ENCODE data around the gene TDRD3.

Gene TDRD3

DNA sequence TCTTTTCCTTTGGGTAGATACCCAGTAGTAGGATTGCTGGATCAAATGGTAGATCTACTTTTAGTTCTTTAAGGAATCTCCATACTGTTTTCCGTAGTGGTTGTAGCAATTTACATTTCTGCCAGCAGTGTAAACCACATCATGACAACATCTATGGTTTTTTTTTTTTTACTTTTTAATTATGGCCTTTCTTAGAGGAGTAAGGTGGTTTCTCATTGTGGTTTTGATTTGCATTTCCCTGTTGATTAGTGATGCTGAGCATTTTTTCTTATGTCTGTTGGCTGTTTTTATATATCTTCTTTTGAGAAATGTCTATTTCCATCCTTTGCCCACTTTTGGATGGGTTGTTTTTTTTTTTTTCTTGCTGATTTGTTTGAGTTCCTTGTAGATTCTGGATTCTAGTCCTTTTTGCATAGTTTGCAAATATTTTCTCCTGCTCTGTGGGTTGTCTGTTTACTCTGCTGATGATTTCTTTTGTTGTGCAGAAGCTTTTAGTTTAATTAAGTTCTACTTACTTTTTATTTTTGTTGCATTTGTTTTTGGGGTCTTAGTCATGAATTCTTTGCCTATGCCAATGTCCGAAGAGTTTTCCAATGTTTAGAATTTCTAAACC lies 38.8 kb downstream of the TDRD3 start:
- DNase-seq = no peak
- intact Hi-C loops (cut with DNase I) = no loop called here

DNA sequence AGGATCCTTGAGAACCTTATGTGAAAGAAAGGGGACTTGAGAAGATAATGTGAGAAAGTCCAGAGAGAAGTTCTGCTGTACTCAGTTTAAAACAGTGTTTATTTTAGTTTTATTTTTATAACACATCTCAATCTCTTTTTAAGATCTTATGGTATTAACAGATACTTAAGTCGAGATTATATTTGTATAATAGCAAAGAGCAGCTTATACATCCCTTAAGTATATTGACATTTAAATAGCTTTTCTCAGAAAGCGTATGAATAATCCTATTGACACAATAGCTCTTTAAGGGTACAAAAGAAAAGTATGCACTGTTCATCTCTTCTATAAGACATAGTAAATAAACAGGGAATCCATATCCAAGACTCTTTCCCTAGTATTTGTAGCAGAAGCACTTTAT lies 42.2 kb downstream of the TDRD3 start:
- no peak for DNase-seq
- intact Hi-C loops (cut with DNase I) = no loop called here

DNA sequence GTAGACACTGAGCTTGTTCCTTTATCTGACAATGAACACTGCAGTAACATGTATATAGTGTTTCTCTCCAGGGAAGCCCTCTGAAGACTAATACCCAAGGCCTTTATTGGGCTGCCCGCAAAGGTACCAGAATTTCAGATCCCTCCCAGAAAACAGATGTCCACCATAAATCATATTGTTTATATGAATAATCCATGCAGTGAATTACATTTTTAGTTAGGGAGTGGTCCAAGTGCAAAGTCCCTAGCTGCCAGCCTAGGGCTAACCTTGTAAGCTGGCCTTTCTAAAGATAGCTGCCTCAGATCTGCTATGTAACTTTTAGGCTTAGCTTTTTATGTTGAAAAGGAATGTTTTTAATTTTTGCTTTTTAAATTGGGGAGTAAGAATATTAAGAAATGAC lies 44.7 kb downstream of the TDRD3 start:
- no peak for DNase-seq
- intact Hi-C loops (cut with DNase I) = no loop called here

DNA sequence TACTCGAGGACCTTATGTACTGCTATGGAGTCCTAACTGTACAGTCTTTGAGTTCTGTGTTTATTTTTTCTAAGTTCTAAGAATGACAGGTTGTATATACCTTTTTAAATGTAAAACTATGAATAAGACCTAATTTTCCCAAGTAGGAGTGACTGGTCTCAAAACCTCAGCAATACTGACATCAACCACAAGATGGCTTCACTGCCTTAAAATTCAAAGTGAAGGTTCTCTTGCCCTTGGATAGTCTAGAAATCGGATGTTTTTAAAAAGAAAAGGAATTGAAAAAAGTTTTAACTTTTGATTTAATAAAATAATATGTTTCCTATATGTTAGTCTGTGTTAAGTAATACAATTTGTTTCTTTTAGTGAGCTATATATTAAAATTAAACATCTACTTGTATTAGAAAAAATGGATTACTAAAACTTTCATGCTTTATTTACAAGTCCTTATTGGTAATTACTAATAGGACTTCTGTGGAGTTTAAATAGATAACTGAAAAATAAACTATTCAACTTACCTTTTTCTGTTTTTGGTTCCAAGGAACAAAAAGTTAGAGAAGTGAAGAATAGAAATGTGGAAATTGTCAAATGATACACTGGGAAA lies 52.0 kb downstream of the TDRD3 start:
- peak in 1 of 10 donors; percentile 14 for DNase-seq
- intact Hi-C loops (cut with DNase I) = loop anchor here (5.0 kb wide), 2 partner anchors 168 to 1503 kb away; no protein-coding TSS in a partner anchor

DNA sequence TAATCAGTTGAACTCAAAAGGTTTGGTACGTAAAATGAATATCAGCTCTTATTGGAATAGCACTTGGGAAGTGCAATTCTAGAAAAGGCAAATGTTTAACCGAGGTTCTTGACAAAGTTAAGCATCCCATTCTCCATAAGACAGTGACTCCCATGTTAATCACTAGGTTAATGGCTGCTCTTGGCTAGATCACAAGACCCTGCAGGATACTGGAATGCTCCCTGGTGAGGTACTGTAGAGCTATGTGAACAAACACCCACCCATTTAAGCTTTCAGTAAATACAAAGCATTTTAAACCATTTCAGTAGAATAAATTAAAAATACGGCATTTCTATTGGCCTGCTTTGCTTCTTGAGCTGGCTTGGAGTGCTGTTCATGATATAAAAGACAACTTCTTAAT lies 56.5 kb downstream of the TDRD3 start:
- intact Hi-C loops (cut with DNase I) = no loop called here
- DNase-seq = no peak

DNA sequence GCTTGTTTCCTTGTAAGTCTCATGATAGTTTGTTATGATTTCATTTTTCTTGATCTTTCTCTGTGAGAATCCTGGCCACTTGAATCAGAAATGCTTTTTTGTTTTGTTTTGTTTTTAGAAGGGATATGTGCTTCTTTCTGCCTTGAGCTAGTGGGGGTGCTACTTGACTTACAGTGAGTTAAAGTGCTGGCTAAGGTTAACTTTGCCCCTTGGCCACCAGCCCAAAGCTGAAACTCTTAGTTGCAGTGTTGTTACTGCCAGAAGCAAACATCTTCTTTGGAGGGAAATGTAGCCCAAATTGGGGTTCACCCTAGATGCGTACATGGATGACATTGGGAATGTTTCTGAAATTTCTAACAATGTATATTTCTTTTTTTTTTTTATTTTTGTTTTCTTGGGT lies 57.4 kb downstream of the TDRD3 start:
- DNase-seq = no peak
- intact Hi-C loops (cut with DNase I) = no loop called here

DNA sequence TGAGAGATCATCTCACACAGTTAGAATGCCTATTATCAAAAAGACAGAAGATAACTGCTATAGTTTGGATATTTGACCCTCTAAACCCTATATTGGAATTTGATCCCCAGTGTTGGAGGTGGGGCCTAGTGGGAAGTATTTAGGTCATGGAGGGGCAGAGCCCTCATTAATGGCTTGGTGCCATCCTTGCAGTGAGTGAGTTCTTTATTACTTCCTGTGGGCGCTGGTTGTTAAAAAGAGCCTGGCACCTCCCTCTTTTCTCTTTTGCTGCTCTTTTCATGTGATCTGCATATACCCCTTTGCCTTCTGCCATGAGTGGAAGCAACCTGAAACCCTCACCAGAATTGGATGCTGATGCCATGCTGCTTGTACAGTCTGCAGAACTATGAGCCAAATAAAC lies 66.8 kb downstream of the TDRD3 start:
- intact Hi-C loops (cut with DNase I) = no loop called here
- no peak for DNase-seq

DNA sequence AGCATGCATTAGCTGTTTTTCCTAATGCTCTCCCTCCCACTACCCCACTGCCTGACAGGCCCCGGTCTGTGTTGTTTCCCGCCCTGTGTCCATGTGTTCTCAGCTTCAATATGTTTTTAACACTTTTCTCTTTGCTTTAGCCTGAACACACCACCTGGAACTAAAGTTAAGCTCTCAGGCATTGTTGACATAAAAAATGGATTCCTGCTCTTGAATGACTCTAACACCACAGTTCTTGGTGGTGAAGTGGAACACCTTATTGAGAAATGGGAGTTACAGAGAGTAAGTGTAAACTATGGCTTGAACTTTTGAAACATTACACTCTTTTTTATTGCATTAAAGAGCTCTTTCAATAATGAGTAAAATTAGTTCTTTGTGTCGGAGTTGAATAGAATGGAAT lies 70.1 kb downstream of the TDRD3 start:
- intact Hi-C loops (cut with DNase I) = no loop called here
- DNase-seq = no peak

DNA sequence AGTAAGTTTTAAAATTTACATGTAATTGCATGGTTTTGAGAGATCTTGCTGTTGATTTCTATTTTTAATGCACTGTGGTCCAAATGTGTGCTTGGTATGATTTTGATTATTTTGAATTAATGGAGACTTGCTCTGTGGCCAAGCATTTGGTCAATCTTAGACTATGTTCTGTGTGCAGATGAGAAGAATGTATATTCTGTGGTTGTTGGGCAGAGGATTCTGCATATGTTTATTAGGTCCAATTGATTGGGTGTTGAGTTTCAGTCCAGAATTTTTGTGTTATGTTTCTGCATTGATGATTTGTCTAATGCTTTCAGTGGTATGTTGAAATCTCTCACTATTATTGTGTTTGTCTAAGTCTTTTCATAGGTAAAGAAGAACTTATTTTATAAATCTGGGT lies 82.3 kb downstream of the TDRD3 start:
- intact Hi-C loops (cut with DNase I) = no loop called here
- no peak for DNase-seq

DNA sequence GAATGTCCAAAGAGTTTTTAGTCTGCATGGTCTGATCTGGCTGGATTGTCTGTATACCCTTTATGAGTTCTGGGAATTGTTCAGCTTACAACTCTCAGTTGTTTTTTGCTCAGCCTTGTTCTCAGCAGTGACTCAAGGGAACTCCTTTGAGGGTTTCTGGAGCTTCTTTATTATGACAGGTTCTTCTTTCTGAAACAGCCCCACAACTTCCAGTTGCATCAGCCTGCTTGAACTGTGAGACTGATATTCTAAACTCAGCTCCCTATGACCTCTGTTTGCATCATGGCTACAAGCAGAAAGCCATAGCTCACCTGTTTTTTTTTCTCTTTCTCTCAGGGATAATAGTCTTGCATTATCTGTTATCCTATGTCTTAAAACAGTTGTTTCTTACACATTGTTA lies 85.0 kb downstream of the TDRD3 start:
- intact Hi-C loops (cut with DNase I) = no loop called here
- no peak for DNase-seq

DNA sequence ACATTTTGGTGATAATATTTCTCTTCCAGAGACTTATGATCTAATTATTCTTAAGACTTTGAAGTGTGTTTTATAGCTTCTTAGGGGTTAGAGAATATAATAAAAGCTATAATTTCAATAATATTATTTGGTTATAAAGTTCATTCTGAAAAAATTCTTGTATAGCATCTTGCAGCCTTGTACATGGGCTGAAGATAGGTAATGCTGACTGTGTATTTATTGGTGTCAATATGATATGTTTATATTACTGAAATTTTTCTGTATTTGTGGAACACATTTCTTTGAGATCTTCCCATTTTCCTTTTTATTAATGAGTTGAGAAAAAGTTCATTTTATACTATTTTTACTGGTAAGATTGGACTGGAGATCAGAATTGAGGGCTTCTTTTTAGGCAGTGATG lies 87.8 kb downstream of the TDRD3 start:
- intact Hi-C loops (cut with DNase I) = no loop called here
- DNase-seq = no peak

DNA sequence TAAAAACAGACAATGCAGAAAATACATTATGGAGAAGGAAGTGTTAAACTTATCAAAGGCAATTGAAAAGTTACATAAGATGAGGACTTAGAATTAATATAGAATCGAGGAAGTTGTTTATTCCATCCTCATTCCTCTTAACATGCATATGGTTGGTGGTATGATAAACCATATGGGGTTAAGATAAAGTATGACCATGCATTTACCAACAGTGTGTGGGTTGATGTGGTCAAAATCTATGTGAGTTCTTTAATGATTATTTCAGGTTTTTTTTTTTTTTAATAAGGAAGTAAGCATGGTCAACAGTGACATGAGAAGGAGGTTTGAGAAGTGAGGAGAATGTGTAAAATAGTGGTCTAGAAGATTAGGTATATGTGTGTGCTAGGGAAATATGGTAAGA lies 94.5 kb downstream of the TDRD3 start:
- no peak for DNase-seq
- intact Hi-C loops (cut with DNase I) = no loop called here

DNA sequence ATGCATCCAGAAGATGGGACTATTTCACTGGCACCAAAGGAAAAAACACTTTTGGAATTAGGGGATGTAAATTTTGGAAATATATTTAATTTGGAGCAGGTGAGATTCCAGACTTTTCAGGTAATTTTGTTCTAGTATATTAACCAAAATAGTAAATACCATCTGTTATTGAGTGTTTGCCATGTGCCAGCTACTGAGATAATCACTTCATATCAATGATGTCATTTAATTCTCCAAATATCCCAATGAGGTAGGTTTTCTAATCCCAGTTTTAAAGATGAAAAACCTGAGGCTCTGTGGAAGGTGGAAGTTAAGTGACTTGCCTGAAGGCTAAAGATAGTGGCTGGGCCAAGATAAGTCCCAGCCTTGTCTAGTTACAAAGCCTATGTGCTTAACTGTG lies 95.2 kb downstream of the TDRD3 start:
- DNase-seq = no peak
- intact Hi-C loops (cut with DNase I) = no loop called here

DNA sequence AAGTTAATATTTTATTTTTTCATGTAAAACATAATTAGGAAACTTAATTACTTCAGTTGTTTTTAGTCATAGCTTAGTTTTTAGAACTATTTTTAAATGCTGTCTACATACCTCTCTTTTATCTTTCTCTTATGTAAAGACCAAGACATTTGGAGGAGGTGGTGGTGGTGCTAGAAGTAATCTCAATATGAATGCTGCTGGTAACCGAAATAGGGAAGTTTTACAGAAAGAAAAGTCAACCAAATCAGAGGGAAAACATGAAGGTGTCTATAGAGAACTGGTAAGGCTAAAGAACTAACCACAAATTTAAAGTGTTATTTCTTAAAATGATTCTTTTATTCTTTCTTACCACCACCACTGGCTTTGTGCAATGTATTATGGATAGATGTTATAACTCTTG lies 97.3 kb downstream of the TDRD3 start:
- intact Hi-C loops (cut with DNase I) = no loop called here
- DNase-seq = no peak

DNA sequence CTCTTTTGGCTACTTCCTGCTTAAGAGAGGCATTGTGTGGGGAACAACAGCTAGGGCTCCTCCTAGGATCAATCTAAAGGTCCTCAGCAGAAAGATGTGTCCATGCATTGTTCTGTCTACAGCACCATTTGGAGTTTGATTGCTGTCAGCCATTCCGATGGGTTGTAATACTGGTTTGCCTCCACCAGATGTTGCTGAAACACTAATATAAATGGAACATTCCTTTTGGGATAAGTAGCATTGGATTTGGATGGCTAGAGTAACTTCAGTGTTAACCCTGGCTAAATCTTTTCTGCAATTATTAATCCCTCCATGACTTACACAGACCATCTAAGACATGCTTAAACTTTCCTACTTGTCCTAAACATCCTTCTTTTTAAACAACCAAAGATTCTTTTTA lies 104.2 kb downstream of the TDRD3 start:
- DNase-seq = no peak
- intact Hi-C loops (cut with DNase I) = no loop called here

DNA sequence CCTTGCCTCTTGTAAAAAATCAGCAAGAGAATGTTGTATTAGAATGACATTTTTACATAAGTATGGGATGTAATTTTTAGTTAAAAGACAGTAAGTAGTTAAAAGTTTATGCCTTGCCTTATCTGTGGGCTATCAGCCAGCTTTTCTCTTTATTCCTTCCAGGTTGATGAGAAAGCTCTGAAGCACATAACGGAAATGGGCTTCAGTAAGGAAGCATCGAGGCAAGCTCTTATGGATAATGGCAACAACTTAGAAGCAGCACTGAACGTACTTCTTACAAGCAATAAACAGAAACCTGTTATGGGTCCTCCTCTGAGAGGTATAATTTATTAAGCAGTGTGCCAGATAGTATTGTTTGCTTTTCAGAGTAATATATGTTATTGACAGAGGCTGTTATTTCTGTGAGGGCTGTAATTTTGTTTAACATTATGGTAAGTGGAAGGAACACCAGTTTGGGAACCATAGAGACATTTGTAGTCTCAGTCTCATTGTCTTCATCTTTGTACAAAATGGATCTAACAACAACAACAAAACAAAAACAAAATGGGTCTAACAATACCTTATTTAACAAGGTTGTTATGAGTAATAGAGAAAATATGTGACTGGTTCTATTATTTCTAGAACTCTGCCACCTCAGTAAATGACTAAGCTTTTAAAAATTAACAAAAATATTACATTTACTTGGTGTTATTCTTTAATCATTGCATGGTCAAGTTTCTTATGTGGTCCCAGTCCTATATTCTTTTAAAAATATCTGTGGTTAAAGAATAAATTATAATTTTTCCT lies 112.8 kb downstream of the TDRD3 start:
- DNase-seq = no peak
- intact Hi-C loops (cut with DNase I) = no loop called here

DNA sequence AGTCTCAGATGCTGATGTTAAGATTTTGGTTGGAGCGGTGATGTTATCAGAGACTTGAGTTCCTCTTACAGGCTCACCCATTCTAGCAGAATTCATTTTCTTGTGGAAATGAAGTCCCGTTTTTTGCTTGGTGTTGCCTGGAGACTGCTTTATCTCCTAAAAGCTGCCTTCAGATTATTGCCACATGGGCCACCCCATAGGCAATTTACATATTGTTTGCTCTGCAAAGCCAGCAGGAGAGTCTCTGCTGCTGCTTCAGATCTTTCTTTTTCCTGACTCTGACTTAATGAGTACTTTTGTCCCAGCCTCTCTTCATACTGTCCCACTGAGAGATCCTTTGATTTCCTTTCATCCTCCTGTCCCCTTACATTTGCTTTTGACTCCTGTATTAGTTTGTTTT lies 114.6 kb downstream of the TDRD3 start:
- DNase-seq = no peak
- intact Hi-C loops (cut with DNase I) = no loop called here

DNA sequence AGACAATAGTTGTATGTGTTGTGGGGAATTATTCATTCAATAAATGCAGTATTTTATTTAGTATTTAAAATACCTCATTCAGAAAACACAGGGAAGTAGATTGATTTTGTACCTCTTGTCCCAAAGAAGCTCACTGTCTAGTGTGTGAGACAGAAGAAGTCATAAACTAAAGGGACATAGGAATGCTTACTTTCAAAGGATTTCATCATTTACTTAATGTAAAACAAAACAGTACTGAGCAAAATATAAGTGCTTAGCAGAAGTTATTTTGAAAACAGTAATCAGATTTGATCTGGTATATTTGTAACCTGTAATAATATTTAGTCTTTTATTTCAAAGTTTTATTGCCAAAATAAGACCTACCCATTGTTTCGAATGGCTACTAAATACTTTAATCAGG lies 117.9 kb downstream of the TDRD3 start:
- intact Hi-C loops (cut with DNase I) = no loop called here
- no peak for DNase-seq

DNA sequence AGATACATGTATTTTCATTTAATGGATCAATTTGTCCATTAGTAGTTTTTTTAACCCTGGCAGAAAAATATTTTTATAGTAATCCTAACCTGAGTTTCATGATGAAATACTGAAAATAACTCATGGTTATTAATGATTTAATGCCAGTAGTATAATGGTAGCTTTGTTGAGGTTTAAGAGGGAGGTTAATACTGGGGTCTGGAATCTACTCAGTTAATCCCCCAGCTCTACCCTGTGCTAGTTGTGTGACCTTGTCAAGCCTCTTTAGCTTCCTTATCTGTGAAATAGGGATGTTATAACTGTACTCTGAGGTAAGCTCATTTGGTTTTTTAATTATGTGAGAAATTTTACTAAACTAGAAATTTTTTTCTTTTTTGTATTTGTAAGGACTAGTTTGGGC lies 122.5 kb downstream of the TDRD3 start:
- DNase-seq = no peak
- intact Hi-C loops (cut with DNase I) = no loop called here

DNA sequence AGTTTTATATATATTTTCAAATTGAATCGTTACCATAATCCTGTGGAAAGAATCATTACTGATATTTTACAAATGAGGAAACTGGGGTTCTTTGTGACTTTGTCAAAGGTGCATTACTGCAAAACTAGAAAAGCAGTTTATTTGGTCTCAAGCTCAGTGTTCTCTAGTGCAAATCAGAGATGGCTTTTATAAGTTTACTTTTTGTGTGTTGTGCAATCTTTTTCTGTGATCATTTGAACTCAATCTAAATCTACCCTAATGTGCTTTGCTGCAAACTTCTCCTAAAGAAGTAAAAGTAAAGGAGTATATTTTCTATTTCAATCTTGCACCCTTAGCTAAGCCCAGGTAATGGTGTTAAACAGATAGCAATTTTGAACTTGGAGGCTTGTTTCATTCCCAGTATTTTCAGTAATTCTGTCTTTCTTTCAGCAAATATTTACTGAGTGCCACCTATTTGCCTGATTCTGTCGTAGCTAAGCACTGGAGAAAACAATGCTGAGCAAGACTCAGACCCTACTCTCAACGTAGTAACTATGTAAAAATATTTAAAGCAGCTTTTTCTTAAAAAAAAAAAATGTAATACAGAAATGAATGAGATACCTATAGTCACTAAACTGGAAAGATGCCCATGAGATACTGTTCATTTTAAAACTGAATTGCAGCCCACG lies 124.0 kb downstream of the TDRD3 start:
- intact Hi-C loops (cut with DNase I) = no loop called here
- DNase-seq = no peak

DNA sequence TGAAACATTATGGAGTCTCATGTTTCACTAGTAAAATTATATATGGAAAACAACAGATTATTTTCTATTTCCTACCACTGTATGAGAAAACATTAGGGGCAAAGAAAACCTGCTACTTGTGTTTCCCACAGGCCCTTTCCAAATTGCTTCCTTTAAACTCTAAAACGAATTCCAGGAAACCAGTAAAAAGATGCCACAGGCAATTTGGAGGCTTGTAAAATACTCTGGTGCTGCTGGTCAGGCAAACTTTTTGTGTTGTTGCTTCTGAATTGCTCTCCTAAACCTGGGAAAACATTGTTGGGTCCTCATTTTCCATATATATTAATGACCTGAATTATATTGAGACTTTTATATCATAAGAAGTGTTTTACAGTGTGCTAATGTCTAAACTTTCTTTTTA lies 141.5 kb downstream of the TDRD3 start:
- no peak for DNase-seq
- intact Hi-C loops (cut with DNase I) = no loop called here

DNA sequence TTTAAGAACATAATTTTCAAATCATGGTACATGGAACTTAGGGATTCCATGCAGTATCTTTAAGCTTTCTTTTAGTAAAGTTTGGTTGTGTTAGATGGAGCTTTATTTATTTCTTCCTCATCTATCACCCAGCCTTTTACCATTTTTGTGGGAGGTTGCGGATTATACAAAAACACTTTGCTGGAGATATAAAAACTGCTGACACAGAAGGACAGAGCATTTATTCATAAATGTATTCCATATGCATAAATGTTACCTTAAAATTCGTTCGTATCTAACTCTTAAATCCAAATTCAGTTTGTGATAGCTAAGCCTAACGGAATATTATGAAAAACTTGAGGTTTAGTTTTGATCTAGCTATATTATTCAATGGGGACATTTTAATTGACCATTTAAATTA lies 143.3 kb downstream of the TDRD3 start:
- intact Hi-C loops (cut with DNase I) = no loop called here

More for the DNA sequence above, 143.3 kb downstream of the TDRD3 start:
- no peak for DNase-seq

Measured in posterior cingulate gyrus (tissue), 11 donors.